Thyroid gland (tissue), 4 donors: ENCODE measurements around the gene HELZ.

Experiments used
- CTCF ChIP-seq, 6 experiments: fragments of 200-600 bp in 3 of 6; fragments of 450-650 bp in 3 of 6; sonication (generic) in 3 of 6; IDR thresholded peaks; one replicate each; pipeline ENCODE4 v1.5.1; 2016 to 2019; ENCODE audit warnings: antibody characterized with exemption in 6 of 6, mild to moderate bottlenecking in 2 of 6, inconsistent platforms in 1 of 6, moderate library complexity in 1 of 6
- POLR2A ChIP-seq, 2 donors: fragments of 450-650 bp; IDR thresholded peaks; one replicate each; pipeline ENCODE4 v1.6.1; 2017; ENCODE audit warnings: antibody characterized with exemption in 2 of 2, mild to moderate bottlenecking in 2 of 2, moderate library complexity in 1 of 2

DNA sequence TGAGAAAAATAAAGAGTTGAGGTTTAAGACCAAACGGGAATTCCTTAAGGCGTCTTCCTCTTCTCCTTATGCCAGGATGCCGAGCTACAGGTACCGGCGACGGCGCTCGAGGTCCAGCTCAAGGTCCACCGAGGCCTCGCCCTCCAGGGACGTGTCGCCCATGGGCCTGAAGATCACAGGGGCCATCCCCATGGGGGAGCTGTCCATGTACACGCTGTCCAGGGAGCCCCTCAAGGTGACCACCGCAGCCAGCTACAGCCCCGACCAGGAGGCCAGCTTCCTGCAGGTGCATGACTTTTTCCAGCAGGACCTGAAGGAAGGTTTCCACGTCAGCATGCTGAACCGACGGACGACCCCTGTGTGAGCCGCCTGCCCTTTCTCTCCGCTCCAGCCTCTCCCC, 214.4 kb downstream of the HELZ start:
- no peak for TF ChIP-seq POLR2A (IDR thresholded peaks at IDR 0.05)
- TF ChIP-seq CTCF (IDR thresholded peaks at IDR 0.05) = no peak
